K562 (cell line): Measurements from ENCODE around the gene PAX2. TPM values are rescaled to one million over a fixed set of nuclear protein-coding genes. Genes with fewer than 3 reads are reported as not detected.

Experiments
- ATAC-seq: fragments of 200-7000 bp; cut with Tn5 transposase; 3 replicates; pipeline ENCODE4 v1.9.1; 2020; ENCODE audit warnings: moderate library complexity
- BruUV-seq: library from RNA; stranded (reverse); fragments of 400-500 nt; replicated peaks from 2 replicates; lab custom pipeline; 2021; lab: Mats Ljungman, UMichigan
- CTCF ChIA-PET: fragments of 300-600 bp; formaldehyde crosslinking; extraction: SDS; loops from one replicate; lab custom pipeline; 2021; ENCODE audit warnings: low intra/inter-chr PET ratio; lab: Yijun Ruan, JAX
- POLR2A ChIA-PET: fragments of 300-600, 350-650 bp; sonication (Branson Sonifier 250); formaldehyde crosslinking; extraction: SDS; loops from one replicate; lab custom pipeline; 2021; ENCODE audit warnings: antibody characterized with exemption, inconsistent platforms; lab: Yijun Ruan, JAX
- DNase-seq, 4 experiments: peaks; one replicate each; pipeline versions ENCODE4 v3.0.0 to v3.0.0-alpha.2; 2011 to 2018; ENCODE audit warnings: low spot score in 3 of 4, mixed read lengths in 3 of 4; ENCODE audit errors: extremely low read depth in 1 of 4
- FAIRE-seq: peaks from 2 replicates; lab custom pipeline; 2011; peaks lifted over from hg19 to GRCh38; lab: Jason Lieb, UNC
- H2AFZ ChIP-seq: 2 replicates; pipeline ENCODE4 v1.6.0; 2011; ENCODE audit warnings: low read depth, low read length, control low read depth, inconsistent platforms
- H3K27ac ChIP-seq: fragments of 200-600 bp; 3 replicates; pipeline ENCODE4 v1.8.0; 2011; ENCODE audit warnings: low read depth, mild to moderate bottlenecking, control low read depth, inconsistent platforms, low read length, moderate library complexity, mixed read lengths; ENCODE audit errors: extremely low read depth
- H3K27me3 ChIP-seq, 2 experiments: fragments of 300-600 bp in 1 of 2; 2 replicates in 1 of 2; 3 replicates in 1 of 2; pipeline versions ENCODE4 v1.6.0 to v1.8.0; 2011; ENCODE audit warnings: inconsistent platforms in 2 of 2, low read length in 2 of 2, mild to moderate bottlenecking in 1 of 2, mixed read lengths in 1 of 2, moderate library complexity in 1 of 2; ENCODE audit not compliant: control insufficient read depth in 2 of 2, insufficient read depth in 2 of 2
- H3K36me3 ChIP-seq: fragments of 300-600 bp; 3 replicates; pipeline ENCODE4 v1.8.0; 2011; ENCODE audit warnings: mild to moderate bottlenecking, low read length, inconsistent platforms; ENCODE audit not compliant: control insufficient read depth, insufficient read depth
- H3K4me1 ChIP-seq, 2 experiments: fragments of 200-600 bp in 1 of 2; replicated peaks in 1 of 2; 2 replicates in 1 of 2; 3 replicates in 1 of 2; pipeline versions ENCODE4 v1.5.1 to v1.8.0; 2011; ENCODE audit warnings: inconsistent platforms in 2 of 2, low read length in 2 of 2, mild to moderate bottlenecking in 1 of 2, mixed read lengths in 1 of 2, moderate library complexity in 1 of 2; ENCODE audit not compliant: control insufficient read depth in 2 of 2, insufficient read depth in 2 of 2
- H3K4me2 ChIP-seq: 2 replicates; pipeline ENCODE4 v1.6.1; 2011; ENCODE audit warnings: low read length, control low read depth, inconsistent platforms, mixed read lengths; ENCODE audit not compliant: insufficient read depth
- H3K4me3 ChIP-seq: fragments of 200-600 bp; sonication (generic), shearing (Covaris generic); 2 replicates; pipeline ENCODE4 v1.5.1; 2016; ENCODE audit warnings: control low read depth, inconsistent platforms
- H3K79me2 ChIP-seq: fragments of 200-600 bp; 3 replicates; pipeline ENCODE4 v1.8.0; 2011; ENCODE audit warnings: low read length, inconsistent platforms; ENCODE audit not compliant: control insufficient read depth, insufficient read depth
- H3K9ac ChIP-seq, 2 experiments: 2 replicates each; pipeline versions ENCODE4 v1.6.0 to v1.6.1; 2011; ENCODE audit warnings: low read depth in 2 of 2, low read length in 2 of 2, control low read depth in 1 of 2, inconsistent platforms in 1 of 2, mild to moderate bottlenecking in 1 of 2, mixed read lengths in 1 of 2; ENCODE audit not compliant: insufficient read depth in 1 of 2
- H3K9me1 ChIP-seq: one replicate; pipeline ENCODE4 v1.6.0; 2011; ENCODE audit warnings: inconsistent platforms, mild to moderate bottlenecking, low read length, moderate library complexity; ENCODE audit not compliant: control insufficient read depth, insufficient read depth
- H3K9me3 ChIP-seq: replicated peaks from 2 replicates; pipeline ENCODE4 v1.5.1; 2011; ENCODE audit warnings: low read depth, low read length, inconsistent platforms; ENCODE audit not compliant: control insufficient read depth, insufficient read depth
- H4K20me1 ChIP-seq: replicated peaks from 2 replicates; pipeline ENCODE4 v1.6.1; 2011; ENCODE audit warnings: low read length, inconsistent platforms, mixed read lengths; ENCODE audit not compliant: control insufficient read depth, insufficient read depth
- BACH1 ChIP-seq: fragments of 200-800 bp; sonication (Bioruptor generic); IDR thresholded peaks from 2 replicates; pipeline ENCODE4 v1.6.1; 2016; ENCODE audit warnings: missing genetic modification characterization, missing compliant biosample characterization
- DIDO1 ChIP-seq: fragments of 450-650 bp; IDR thresholded peaks from 2 replicates; pipeline ENCODE4 v1.6.1; 2016; ENCODE audit warnings: low read depth, missing biosample characterization, missing genetic modification characterization
- ERF ChIP-seq: fragments of 450-650 bp; formaldehyde crosslinking; IDR thresholded peaks from 2 replicates; pipeline ENCODE4 v1.4.0; 2020; ENCODE audit warnings: mild to moderate bottlenecking, mixed read lengths
- FOXO4 ChIP-seq: fragments of 450-650 bp; formaldehyde crosslinking; IDR thresholded peaks from 2 replicates; pipeline ENCODE4 v1.4.0; 2020; ENCODE audit warnings: mild to moderate bottlenecking, moderate library complexity
- GTF2F1 ChIP-seq: IDR thresholded peaks from 2 replicates; pipeline ENCODE4 v1.6.1; 2011; ENCODE audit warnings: low read depth, low read length, improper control_type of control experiment
- HDAC1 ChIP-seq, 2 experiments: fragments of 450-650 bp; IDR thresholded peaks; 2 replicates each; pipeline ENCODE4 v1.6.1; 2016 to 2017; ENCODE audit warnings: inconsistent platforms in 1 of 2, mild to moderate bottlenecking in 1 of 2, moderate library complexity in 1 of 2
- JUN ChIP-seq, 2 experiments: sonication (generic) in 1 of 2; formaldehyde crosslinking in 1 of 2; IDR thresholded peaks; 2 replicates each; pipeline versions ENCODE4 v1.6.1 to v1.8.0; 2012 to 2022; ENCODE audit warnings: borderline replicate concordance in 2 of 2, mild to moderate bottlenecking in 2 of 2, improper control_type of control experiment in 1 of 2, low read depth in 1 of 2, low read length in 1 of 2, missing genetic modification reagents in 1 of 2
- KDM5B ChIP-seq: fragments of 200-600 bp; sonication (generic); IDR thresholded peaks from 2 replicates; pipeline ENCODE4 v1.6.1; 2012; ENCODE audit warnings: low read depth, mild to moderate bottlenecking, moderate library complexity, low read length, control low read depth, inconsistent platforms; ENCODE audit not compliant: insufficient replicate concordance
- MTA2 ChIP-seq: fragments of 450-650 bp; IDR thresholded peaks from 2 replicates; pipeline ENCODE4 v1.6.1; 2016; ENCODE audit warnings: low read depth
- PTRF ChIP-seq: fragments of 450-650 bp; IDR thresholded peaks from 2 replicates; pipeline ENCODE4 v1.6.1; 2016; ENCODE audit warnings: mild to moderate bottlenecking, missing genetic modification characterization, missing compliant biosample characterization
- WHSC1 ChIP-seq: IDR thresholded peaks from one replicate; pipeline ENCODE4 v1.6.1; 2012; ENCODE audit warnings: low read length, control low read depth, inconsistent platforms
- WGBS: fragments of 100-300 bp; shearing (Covaris generic); methylation state at CpG from one replicate; pipeline ENCODE4 v1.1.6; 2016; ENCODE audit warnings: low coverage, mixed read lengths; ENCODE audit not compliant: insufficient coverage; ENCODE audit errors: missing lambda C conversion rate; 5-methylcytosine and 5-hydroxymethylcytosine counted together
- in situ Hi-C: fragments of 300-500 bp; cut with MboI; formaldehyde crosslinking; loops from 4 replicates; pipeline ENCODE4 v1.15.0; 2018; ENCODE audit warnings: inconsistent platforms, mixed read lengths
- intact Hi-C: fragments of 100-400 bp; cut with micrococcal nuclease; formaldehyde crosslinking; loops from 2 replicates; pipeline ENCODE4 v1.14.2; 2022
- polyA plus RNA-seq, 8 experiments: library from polyadenylated mRNA; depleted of rRNA in 4 of 8; stranded (reverse) in 5 of 8; unstranded in 3 of 8; fragments of >200 nt; fragmentation: Nextera tagmentation in 2 of 8; fragmentation: Illumina TruSeq in 1 of 8; extraction: Ambion mirVana in 2 of 8; extraction: Trizol in 1 of 8; gene quantifications; 2 replicates each; pipeline versions ENCODE4 v1.2.1 to v1.2.3, GENCODE V29; 2011 to 2014; ENCODE audit warnings: inconsistent platforms in 1 of 8, missing spikeins in 1 of 8
- total RNA-seq, 7 experiments: library from RNA; depleted of rRNA in 6 of 7; stranded (reverse); fragments of >200 nt in 6 of 7; fragmentation: Illumina TruSeq in 2 of 7; extraction: Trizol in 2 of 7; gene quantifications; 2 replicates each; pipeline versions ENCODE4 v1.2.1 to v1.2.3, GENCODE V29; 2011 to 2021; ENCODE audit warnings: low replicate concordance in 1 of 7

The PAX2 gene
- total and polyA plus RNA-seq, 9 of the 15 experiments (the other 6 are each of a cell fraction or from before 2014, with no cell fraction given): not detected

- no peak for ATAC-seq
- Histone ChIP-seq H3K9ac (no peak overlapping the region), H3K27ac (no peak overlapping the region), H2AFZ (no peak overlapping the region), H3K4me2 (no peak overlapping the region), H3K27me3 (peaks cover 5 to 28% of the 10 kb centered on the region in 2 experiments; a peak in 3 of 5 replicates), H4K20me1 (no peaks in the 10 kb centered on the region; the same call in 1 of the 2 replicates), H3K79me2 (no peaks in the 10 kb centered on the region), H3K4me3 (no peak overlapping the region), H3K9me1 (no peaks in the 10 kb centered on the region), H3K4me1 (no peaks in the 10 kb centered on the region), H3K9me3 (no peaks in the 10 kb centered on the region), H3K36me3 (no peaks in the 10 kb centered on the region)
- in situ Hi-C loops (no loop called here), intact Hi-C loops (loop anchor here (10.0 kb wide), 1 partner anchor 112 kb away; no protein-coding TSS in a partner anchor)
- FAIRE-seq: no peak
- no peak for TF ChIP-seq DIDO1 (tag)
- no peak for TF ChIP-seq PTRF (tag)
- WGBS: 0% methylated on average over 4 of the region's 5 CpGs
- CTCF ChIA-PET: no interaction called here
- no peak for DNase-seq
- POLR2A ChIA-PET: no interaction called here
- no TSS peak for BruUV-seq
Observed at GRCh38 chr10:100763043-100763747, 17.8 kb downstream of the PAX2 start.

- no peak overlapping the region for H3K9ac ChIP-seq
- FAIRE-seq (no peak), ATAC-seq (no peak), DNase-seq (no peak)
- POLR2A ChIA-PET: interaction anchor here (0.6 kb wide), 1 partner anchor 455 kb away, joined by 4 read pairs; no protein-coding TSS in a partner anchor
- no peaks in the 10 kb centered on the region for H4K20me1 ChIP-seq
- H3K79me2 ChIP-seq: no peaks in the 10 kb centered on the region
- in situ Hi-C loops: no loop called here
- H3K4me3 ChIP-seq: no peak overlapping the region
- peaks cover 0 to 19% of the 10 kb centered on the region in 2 experiments; a peak in 2 of 5 replicates for H3K27me3 ChIP-seq
- H3K4me1 ChIP-seq: no peaks in the 10 kb centered on the region
- no peaks in the 10 kb centered on the region for H3K36me3 ChIP-seq
- H3K4me2 ChIP-seq: no peak overlapping the region
- H3K27ac ChIP-seq: no peak overlapping the region
- CTCF ChIA-PET: no interaction called here
- WGBS: 6% methylated on average over 9 of the region's 10 CpGs
- H3K9me3 ChIP-seq: no peaks in the 10 kb centered on the region
- H3K9me1 ChIP-seq: no peaks in the 10 kb centered on the region
- no peak overlapping the region for H2AFZ ChIP-seq
- BruUV-seq: no TSS peak
- intact Hi-C loops: loop anchor here (10.0 kb wide), 1 partner anchor 108 kb away; no protein-coding TSS in a partner anchor
- TF ChIP-seq KDM5B (no peak), HDAC1 (IDR thresholded peaks at IDR 0.05) (no peak), JUN (IDR thresholded peaks at IDR 0.05; ENCODE audit: borderline replicate concordance, low read depth, low read length) (no peak), JUN (CRISPR knock-in tag; IDR thresholded peaks at IDR 0.05; ENCODE audit: borderline replicate concordance) (no peak), WHSC1 (no peak), ERF (no peak), PTRF (tag) (no peak), GTF2F1 (no peak), BACH1 (tag) (no peak), FOXO4 (no peak), MTA2 (no peak)
Observed at GRCh38 chr10:100766693-100767421, 21.5 kb downstream of the PAX2 start.
